HL-60/S4 treated with retinoic acid at 250 ng/mL for 4 days and 3 days (cell line): Measurements from ENCODE around the gene SRGAP1.
"Not testable (repeated sequence)": the region's sequence is repeated elsewhere in the genome, so short reads cannot be mapped to it uniquely, and the experiment has no call there.

Source experiments
- in situ Hi-C: fragments of 300-500 bp; cut with MboI; formaldehyde crosslinking; loops from 2 replicates; pipeline ENCODE4 v1.7.0; 2022; ENCODE audit warnings: low sequenced_read_pairs

Gene SRGAP1

GRCh38 chr12:64181430-64182291 is 337.2 kb downstream of the SRGAP1 start:
- in situ Hi-C loops = no loop called here

- in situ Hi-C loops = no loop called here
These were observed 339.7 kb downstream of the SRGAP1 start for GRCh38 chr12:64184216-64184615.

DNA sequence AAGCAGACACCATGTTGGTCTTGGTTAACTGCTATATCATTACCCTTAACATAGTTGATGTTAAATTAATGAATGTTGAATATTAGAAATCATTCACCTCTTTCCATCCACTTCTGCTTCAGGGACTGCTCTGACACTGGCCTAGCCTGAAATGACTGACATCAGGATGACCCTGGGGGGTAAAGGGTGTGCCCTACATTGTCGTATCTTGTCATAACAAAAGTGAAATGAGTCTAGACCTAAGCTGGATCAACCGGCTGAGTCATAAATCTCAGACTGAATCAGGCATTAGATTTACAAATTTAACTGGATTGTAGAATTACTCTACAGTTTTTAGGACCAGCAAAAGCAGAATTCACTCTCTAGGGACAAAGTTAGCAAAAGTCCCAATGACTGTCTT is 342.3 kb downstream of the SRGAP1 start:
- in situ Hi-C loops = no loop called here

- in situ Hi-C loops = no loop called here
These were observed 342.9 kb downstream of the SRGAP1 start for GRCh38 chr12:64187370-64187769.

GRCh38 chr12:64187794-64188193 is 343.3 kb downstream of the SRGAP1 start:
- in situ Hi-C loops = no loop called here

GRCh38 chr12:64189530-64189929 is 345.0 kb downstream of the SRGAP1 start:
- in situ Hi-C loops = no loop called here

- in situ Hi-C loops = no loop called here
These were observed 345.6 kb downstream of the SRGAP1 start for GRCh38 chr12:64190140-64190539.

GRCh38 chr12:64192644-64193444 is 348.3 kb downstream of the SRGAP1 start:
- in situ Hi-C loops = no loop called here

GRCh38 chr12:64193931-64194330 is 349.4 kb downstream of the SRGAP1 start:
- in situ Hi-C loops = no loop called here

DNA sequence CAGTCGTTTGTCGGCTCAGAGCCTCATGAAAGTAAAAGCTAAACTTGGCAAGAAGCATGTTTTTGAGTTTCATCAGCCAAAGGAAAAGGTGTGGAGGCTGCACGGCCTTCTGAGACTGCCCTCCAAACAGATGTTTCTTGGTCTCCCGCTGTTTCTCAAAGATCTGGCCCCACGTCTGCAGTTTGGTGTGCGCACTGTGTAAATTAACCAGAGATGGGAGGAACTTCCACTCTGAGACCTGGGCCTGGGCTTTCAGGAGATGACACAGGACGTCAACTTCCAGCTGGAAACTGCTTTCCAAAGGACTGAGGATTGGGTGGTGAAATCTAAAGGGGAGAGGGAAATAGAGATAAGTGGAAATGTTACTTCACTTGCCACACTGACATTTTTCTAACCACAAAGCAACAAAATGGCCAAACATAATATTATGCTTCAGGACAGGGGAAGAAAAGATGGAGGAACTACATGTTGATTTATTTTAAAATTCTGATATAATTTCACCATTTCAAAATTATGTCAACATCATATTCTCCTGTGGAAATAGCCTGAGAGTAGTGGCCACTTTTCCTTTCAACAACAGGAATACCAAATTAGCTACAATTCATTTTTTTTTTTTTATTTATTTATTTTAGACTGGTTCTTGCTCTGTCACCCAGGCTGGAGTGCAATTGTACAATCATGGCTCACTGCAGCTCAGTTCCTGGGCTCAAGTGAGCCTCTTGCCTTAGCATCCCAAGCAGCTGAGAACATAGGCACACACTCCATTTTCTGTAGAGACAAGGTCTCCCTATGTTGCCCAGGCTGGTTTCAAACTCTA is 350.0 kb downstream of the SRGAP1 start:
- in situ Hi-C loops = no loop called here

- in situ Hi-C loops = not testable (repeated sequence)
These were observed 351.3 kb downstream of the SRGAP1 start for GRCh38 chr12:64195841-64196240.

- in situ Hi-C loops = no loop called here
These were observed 358.5 kb downstream of the SRGAP1 start for GRCh38 chr12:64203036-64203435.

DNA sequence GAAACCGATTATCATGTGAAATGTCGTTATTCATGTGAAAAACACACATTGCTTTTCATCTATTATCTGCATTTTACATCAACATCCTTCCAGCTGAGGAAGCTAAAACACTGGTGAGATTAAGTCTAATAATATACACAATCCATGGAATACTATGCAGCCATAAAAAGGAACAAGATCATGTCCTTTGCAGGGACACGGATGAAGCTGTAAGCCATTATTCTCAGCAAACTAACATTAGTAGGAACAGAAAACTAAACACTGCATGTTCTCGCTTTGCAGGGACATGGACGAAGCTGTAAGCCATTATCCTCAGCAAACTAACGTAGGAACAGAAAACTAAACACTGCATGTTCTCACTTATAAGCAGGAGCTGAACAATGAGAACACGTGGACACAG is 359.3 kb downstream of the SRGAP1 start:
- in situ Hi-C loops = no loop called here

DNA sequence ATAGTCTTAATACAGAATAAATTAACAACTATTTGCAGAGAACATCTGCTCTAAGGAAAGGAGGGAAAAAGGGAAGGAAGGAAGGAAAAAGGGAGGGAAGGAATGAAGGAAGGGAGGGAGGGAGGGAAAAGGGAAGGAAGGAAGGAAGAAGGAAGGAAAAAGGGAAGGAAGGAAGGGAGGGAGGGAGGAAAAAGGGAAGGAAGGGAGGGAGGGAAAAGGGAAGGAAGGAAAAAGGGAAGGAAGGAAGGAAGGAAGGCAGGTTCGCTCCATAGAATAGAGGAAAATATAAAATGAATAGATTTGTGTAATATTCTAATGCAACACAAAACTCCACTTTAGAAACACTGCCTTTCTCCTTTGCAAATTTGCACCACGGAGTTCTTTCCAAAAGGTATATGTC is 361.0 kb downstream of the SRGAP1 start:
- in situ Hi-C loops = no loop called here

GRCh38 chr12:64207453-64207852 is 363.0 kb downstream of the SRGAP1 start:
- in situ Hi-C loops = no loop called here
